Endothelial cell of umbilical vein (primary cell): Measurements from ENCODE around the gene ATP4A. TPM values are rescaled to one million over a fixed set of nuclear protein-coding genes. Genes with fewer than 3 reads are reported as not detected.

ENCODE experiments used
- BruUV-seq: library from RNA; stranded (reverse); fragments of 400-500 nt; replicated peaks from 2 replicates; lab custom pipeline; 2021; lab: Mats Ljungman, UMichigan
- CTCF ChIA-PET: fragments of 300-600, 350-600 bp; sonication (Branson Sonifier 250); formaldehyde crosslinking; loops from one replicate; lab custom pipeline; 2021; ENCODE audit warnings: antibody characterized with exemption, inconsistent platforms; lab: Charles Lee
- POLR2A ChIA-PET: fragments of 300-600, 350-600 bp; sonication (Branson Sonifier 250); formaldehyde crosslinking; loops from one replicate; lab custom pipeline; 2021; ENCODE audit warnings: antibody characterized with exemption, inconsistent platforms; lab: Charles Lee
- DNase-seq: peaks from one replicate; pipeline ENCODE4 v3.0.0-alpha.2; 2011; ENCODE audit warnings: low read depth, low spot score
- FAIRE-seq: peaks from 2 replicates; lab custom pipeline; 2011; peaks lifted over from hg19 to GRCh38; lab: Jason Lieb, UNC
- H2AFZ ChIP-seq: 2 replicates; pipeline ENCODE4 v1.6.0; 2012; ENCODE audit warnings: low read depth, low read length, control low read depth, inconsistent platforms
- H3K27ac ChIP-seq: 2 replicates; pipeline ENCODE4 v1.5.1; 2011; ENCODE audit warnings: low read depth, mild to moderate bottlenecking, control low read depth, low read length, moderate library complexity; ENCODE audit not compliant: insufficient read depth
- H3K27me3 ChIP-seq, 2 experiments: 2 replicates each; pipeline versions ENCODE4 v1.6.0 to v1.6.1; 2011; ENCODE audit warnings: low read length in 2 of 2, mixed read lengths in 1 of 2; ENCODE audit not compliant: control insufficient read depth in 2 of 2, insufficient read depth in 2 of 2
- H3K36me3 ChIP-seq, 2 experiments: 2 replicates in 1 of 2; 3 replicates in 1 of 2; pipeline ENCODE4 v1.5.1; 2011; ENCODE audit warnings: low read length in 2 of 2, mild to moderate bottlenecking in 1 of 2, moderate library complexity in 1 of 2; ENCODE audit not compliant: control insufficient read depth in 2 of 2, insufficient read depth in 2 of 2; ENCODE audit errors: extremely low read depth in 1 of 2
- H3K4me1 ChIP-seq: 3 replicates; pipeline ENCODE4 v1.5.1; 2011; ENCODE audit warnings: mild to moderate bottlenecking, low read length; ENCODE audit not compliant: control insufficient read depth, insufficient read depth; ENCODE audit errors: extremely low read depth
- H3K4me2 ChIP-seq: 2 replicates; pipeline ENCODE4 v1.6.1; 2011; ENCODE audit warnings: low read length, control low read depth, mixed read lengths; ENCODE audit not compliant: insufficient read depth
- H3K4me3 ChIP-seq, 3 experiments: fragments of 200-600 bp in 1 of 3; sonication (generic), shearing (Covaris generic) in 1 of 3; replicated peaks in 1 of 3; 2 replicates each; pipeline ENCODE4 v1.5.1; 2011 to 2016; ENCODE audit warnings: control low read depth in 3 of 3, low read length in 3 of 3, mild to moderate bottlenecking in 2 of 3, inconsistent platforms in 1 of 3, low read depth in 1 of 3, moderate library complexity in 1 of 3; ENCODE audit not compliant: insufficient read depth in 1 of 3
- H3K79me2 ChIP-seq: 2 replicates; pipeline ENCODE4 v1.6.0; 2012; ENCODE audit warnings: low read length, inconsistent platforms; ENCODE audit not compliant: control insufficient read depth, insufficient read depth
- H3K9ac ChIP-seq: replicated peaks from 2 replicates; pipeline ENCODE3; 2011; ENCODE audit warnings: low read length, control low read depth; ENCODE audit not compliant: insufficient read depth; ENCODE audit errors: extremely low read depth
- H3K9me1 ChIP-seq: replicated peaks from 3 replicates; pipeline ENCODE4 v1.6.0; 2011; ENCODE audit warnings: mild to moderate bottlenecking, low read length; ENCODE audit not compliant: control insufficient read depth, insufficient read depth; ENCODE audit errors: extremely low read depth
- H3K9me3 ChIP-seq: replicated peaks from 2 replicates; pipeline ENCODE4 v1.5.1; 2012; ENCODE audit warnings: low read length, inconsistent platforms; ENCODE audit not compliant: control insufficient read depth, insufficient read depth
- H4K20me1 ChIP-seq: replicated peaks from 2 replicates; pipeline ENCODE3; 2011; ENCODE audit warnings: mild to moderate bottlenecking, low read length; ENCODE audit not compliant: control insufficient read depth, insufficient read depth; ENCODE audit errors: extremely low read depth
- CTCF ChIP-seq, 2 donors: IDR thresholded peaks; 1 replicate in 1 of 2; 2 replicates in 1 of 2; pipeline ENCODE4 v1.5.1; 2011; ENCODE audit warnings: low read length in 2 of 2, mild to moderate bottlenecking in 2 of 2, moderate library complexity in 2 of 2, control low read depth in 1 of 2, inconsistent platforms in 1 of 2, low read depth in 1 of 2; ENCODE audit not compliant: insufficient read depth in 1 of 2; ENCODE audit errors: extremely low read depth in 1 of 2
- EZH2 ChIP-seq: IDR thresholded peaks from 2 replicates; pipeline ENCODE4 v1.6.1; 2012; ENCODE audit warnings: borderline replicate concordance, low read depth, mild to moderate bottlenecking, moderate library complexity, low read length, inconsistent platforms; ENCODE audit not compliant: severe bottlenecking
- FOS ChIP-seq: IDR thresholded peaks from 2 replicates; pipeline ENCODE4 v1.6.1; 2011; ENCODE audit warnings: mild to moderate bottlenecking, low read length, moderate library complexity, borderline replicate concordance; ENCODE audit not compliant: insufficient read depth
- GATA2 ChIP-seq: IDR thresholded peaks from 2 replicates; pipeline ENCODE4 v1.7.0; 2011; ENCODE audit warnings: low read depth, mild to moderate bottlenecking, moderate library complexity, mixed read lengths, low read length; ENCODE audit not compliant: insufficient read length, insufficient read depth
- JUN ChIP-seq: IDR thresholded peaks from 2 replicates; pipeline ENCODE4 v1.6.1; 2011; ENCODE audit warnings: borderline replicate concordance, low read depth; ENCODE audit not compliant: insufficient read length, insufficient read depth
- MAX ChIP-seq: IDR thresholded peaks from 2 replicates; pipeline ENCODE4 v1.6.1; 2011; ENCODE audit not compliant: insufficient read depth, insufficient read length
- POLR2A ChIP-seq: IDR thresholded peaks from 2 replicates; pipeline ENCODE4 v1.6.1; 2012; ENCODE audit warnings: low read depth, mild to moderate bottlenecking, control low read depth, low read length
- POLR2AphosphoS5 ChIP-seq: IDR thresholded peaks from 2 replicates; pipeline ENCODE4 v1.6.1; 2012; ENCODE audit warnings: low read depth, mild to moderate bottlenecking, control low read depth, low read length, moderate library complexity; ENCODE audit not compliant: insufficient read depth
- dilution Hi-C: fragments of 300-500 bp; cut with MboI; formaldehyde crosslinking; loops from one replicate; pipeline ENCODE4 v1.15.0; 2019; ENCODE audit warnings: low sequenced_read_pairs; ENCODE audit not compliant: extremely low pct_ligation_motif_present
- intact Hi-C: fragments of 100-400 bp; cut with micrococcal nuclease; formaldehyde crosslinking; loops from one replicate; pipeline ENCODE4 v1.10.0; 2022
- polyA plus RNA-seq, 4 experiments: library from polyadenylated mRNA; depleted of rRNA in 3 of 4; stranded (reverse) in 3 of 4; unstranded in 1 of 4; fragments of >200 nt; gene quantifications; 2 replicates each; pipeline versions ENCODE4 v1.2.1 to v1.2.3, GENCODE V29; 2011 to 2012; ENCODE audit warnings: missing spikeins in 1 of 4
- total RNA-seq: library from RNA; stranded (reverse); gene quantifications from 2 replicates; pipeline ENCODE4 v1.2.3, GENCODE V29; 2021

The ATP4A gene
- total and polyA plus RNA-seq, 2 donors (not counting 3 experiments of a cell fraction or from before 2014, with no cell fraction given) = not detected

GRCh38 chr19:35534803-35535480 lies 28.5 kb downstream of the ATP4A start:
- intact Hi-C loops = no loop called here
- FAIRE-seq (no peak), DNase-seq (no peak)
- Histone ChIP-seq H3K27me3 (peaks cover 11 to 12% of the 10 kb centered on the region in 2 experiments), H3K4me2 (no peak overlapping the region), H3K27ac (no peak overlapping the region), H3K9me1 (no peaks in the 10 kb centered on the region), H3K79me2 (no peaks in the 10 kb centered on the region), H3K9ac (no peak overlapping the region), H3K4me1 (no peaks in the 10 kb centered on the region), H3K36me3 (no peaks in the 10 kb centered on the region), H3K4me3 (no peak overlapping the region), H2AFZ (no peak overlapping the region), H4K20me1 (no peaks in the 10 kb centered on the region), H3K9me3 (no peaks in the 10 kb centered on the region)
- CTCF ChIA-PET = interaction anchor here (0.8 to 1.6 kb wide), 2 partner anchors 14 to 25 kb away, joined by 3 to 5 read pairs; no protein-coding TSS in a partner anchor
- no TSS peak for BruUV-seq
- POLR2A ChIA-PET = no interaction called here
- dilution Hi-C loops = no loop called here
- TF ChIP-seq POLR2A = no peak
- TF ChIP-seq EZH2 = no peak
- no peak for TF ChIP-seq JUN
- TF ChIP-seq FOS = no peak
- no peak for TF ChIP-seq MAX
- no peak for TF ChIP-seq POLR2AphosphoS5
- TF ChIP-seq CTCF (IDR thresholded peaks at IDR 0.05; ENCODE audit: extremely low read depth in 1 of 2, insufficient read depth in 1 of 2, low read depth in 1 of 2, low read length in 2 of 2) = no peak
- TF ChIP-seq GATA2 = no peak
